ES-I3 (cell line): Measurements from ENCODE around the gene NFKBIE.

Source experiments
- H3K36me3 ChIP-seq: 2 replicates; pipeline ENCODE4 v1.6.1; 2013; ENCODE audit warnings: mild to moderate bottlenecking, low read length, control low read depth, moderate library complexity; ENCODE audit not compliant: insufficient read depth
- H3K4me1 ChIP-seq: 2 replicates; pipeline ENCODE4 v1.6.1; 2013; ENCODE audit warnings: mild to moderate bottlenecking, control low read depth, low read length; ENCODE audit not compliant: insufficient read depth
- H3K9ac ChIP-seq: 2 replicates; pipeline ENCODE4 v1.6.1; 2013; ENCODE audit warnings: low read depth, mild to moderate bottlenecking, low read length, moderate library complexity
- H3K9me3 ChIP-seq: 2 replicates; pipeline ENCODE4 v1.6.1; 2013; ENCODE audit warnings: mild to moderate bottlenecking, low read length, moderate library complexity; ENCODE audit not compliant: control insufficient read depth, insufficient read depth

NFKBIE gene

GRCh38 chr6:44220913-44221290 is 44.4 kb downstream of the NFKBIE start:
- Histone ChIP-seq H3K9me3 (no peaks in the 10 kb centered on the region), H3K36me3 (no peaks in the 10 kb centered on the region), H3K4me1 (peaks cover 51% of the 10 kb centered on the region), H3K9ac (no peak overlapping the region)

DNA sequence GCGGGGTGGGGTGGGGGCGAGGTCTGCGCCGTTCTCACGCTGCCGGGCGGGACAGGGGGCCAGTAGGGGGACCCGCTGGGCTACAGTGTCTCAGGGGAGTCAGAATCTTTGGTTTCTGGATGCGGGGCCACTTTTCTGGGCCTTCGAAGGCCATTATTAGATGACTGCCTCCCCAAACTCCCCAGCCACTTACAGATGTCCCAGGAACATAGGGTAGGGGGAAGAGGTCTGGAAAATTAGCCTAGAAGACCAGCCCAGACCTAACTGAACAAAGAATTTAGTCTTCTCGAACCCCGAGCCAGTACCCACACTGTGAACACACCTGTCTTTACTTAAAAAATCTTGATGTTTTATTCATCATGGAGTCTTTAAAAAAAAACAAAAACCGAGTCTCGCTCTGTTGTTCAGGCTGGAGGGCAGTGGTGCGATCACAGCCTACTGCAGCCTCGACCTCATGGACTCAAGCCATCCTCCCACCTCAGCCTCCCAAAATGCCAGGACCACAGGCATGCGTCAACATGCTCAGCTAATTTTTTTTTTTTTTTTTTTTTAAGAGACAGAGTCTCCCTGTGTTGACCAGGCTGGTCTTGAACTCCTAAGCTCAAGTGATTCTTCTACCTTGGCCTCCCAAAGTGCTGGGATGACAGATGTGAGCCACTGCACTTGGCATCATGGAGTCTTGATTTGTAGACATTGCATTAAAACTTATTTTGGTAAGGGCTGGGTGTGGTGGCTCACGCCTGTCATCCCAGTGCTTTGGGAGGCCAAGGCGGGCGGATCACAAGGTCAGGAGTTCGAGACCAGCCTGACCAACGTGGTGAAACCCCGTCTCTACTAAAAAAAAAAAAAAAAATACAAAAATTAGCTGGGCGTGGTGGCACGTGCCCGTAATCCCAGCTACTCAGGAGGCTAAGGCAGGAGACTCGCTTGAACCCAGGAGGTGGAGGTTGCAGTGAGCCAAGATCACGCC is 45.3 kb downstream of the NFKBIE start:
- Histone ChIP-seq H3K4me1 (peaks cover 46% of the 10 kb centered on the region), H3K36me3 (no peaks in the 10 kb centered on the region), H3K9ac (no peak overlapping the region), H3K9me3 (no peaks in the 10 kb centered on the region)

- H3K9ac ChIP-seq, result peak overlapping the region; percentile 75
- H3K9me3 ChIP-seq, result no peaks in the 10 kb centered on the region
- peaks cover 39% of the 10 kb centered on the region for H3K4me1 ChIP-seq
- H3K36me3 ChIP-seq, result no peaks in the 10 kb centered on the region
These were observed 46.1 kb downstream of the NFKBIE start for GRCh38 chr6:44219053-44219814.

DNA sequence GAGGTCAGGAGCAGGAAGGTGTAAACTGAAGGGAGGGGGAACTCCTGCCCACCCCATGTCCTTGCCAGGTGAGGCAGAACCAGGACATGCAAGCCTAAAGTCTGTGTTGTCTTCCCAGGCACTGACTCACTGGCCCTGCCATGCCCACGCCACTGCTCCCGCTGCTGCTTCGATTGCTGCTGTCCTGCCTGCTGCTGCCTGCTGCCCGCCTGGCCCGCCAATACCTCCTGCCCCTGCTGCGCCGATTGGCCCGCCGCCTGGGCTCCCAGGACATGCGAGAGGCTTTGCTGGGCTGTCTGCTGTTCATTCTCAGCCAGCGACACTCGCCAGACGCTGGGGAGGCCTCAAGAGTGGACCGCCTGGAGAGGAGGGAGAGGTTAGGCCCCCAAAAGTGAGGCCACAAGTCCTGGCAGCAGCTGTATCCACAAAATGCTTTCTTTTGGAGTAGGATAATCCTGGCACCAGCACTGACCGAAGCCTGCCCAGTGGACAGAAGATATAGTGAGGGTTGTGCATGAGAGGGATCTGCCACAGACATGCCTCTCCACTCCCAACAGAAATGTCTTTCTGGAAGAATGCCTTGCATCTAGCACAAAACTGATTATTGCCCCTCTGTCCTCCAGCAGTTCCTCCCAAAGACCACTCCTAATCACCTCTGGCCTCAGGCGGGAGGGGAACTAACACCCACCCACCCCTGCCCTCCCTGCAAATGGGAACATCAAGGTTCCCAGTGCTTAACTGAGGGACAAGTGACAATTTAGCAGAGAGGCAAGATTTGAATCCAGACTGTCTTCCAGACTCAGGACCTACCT is 47.8 kb downstream of the NFKBIE start:
- peak overlapping the region; percentile 21; the same call in 1 of the 2 replicates for H3K9ac ChIP-seq
- peaks cover 36% of the 10 kb centered on the region for H3K4me1 ChIP-seq
- H3K9me3 ChIP-seq, result no peaks in the 10 kb centered on the region
- H3K36me3 ChIP-seq, result no peaks in the 10 kb centered on the region

GRCh38 chr6:44216677-44217331 is 48.5 kb downstream of the NFKBIE start, which contains the start of gene MYMX:
MYMX (plus strand) TSS chr6:44216926; CDS start chr6:44217472, 546 bp downstream.
- Histone ChIP-seq H3K9me3 (no peaks in the 10 kb centered on the region), H3K4me1 (peaks cover 30% of the 10 kb centered on the region), H3K36me3 (no peaks in the 10 kb centered on the region), H3K9ac (peak within 1 kb of the TSS; percentile 21; the same call in 1 of the 2 replicates)

- Histone ChIP-seq H3K36me3 (no peaks in the 10 kb centered on the region), H3K9ac (no peak overlapping the region), H3K4me1 (peaks cover 19% of the 10 kb centered on the region), H3K9me3 (no peaks in the 10 kb centered on the region)
These were observed 51.0 kb downstream of the NFKBIE start for GRCh38 chr6:44214307-44214706.

GRCh38 chr6:44211284-44211683 is 54.1 kb downstream of the NFKBIE start:
- Histone ChIP-seq H3K36me3 (no peaks in the 10 kb centered on the region), H3K4me1 (peaks cover 7% of the 10 kb centered on the region), H3K9ac (no peak overlapping the region), H3K9me3 (no peaks in the 10 kb centered on the region)
